Activated CD4-positive, alpha-beta T cell treated with anti-CD3 and anti-CD28 coated beads, Interleukin-2, amount 50 U/mL, for 4 hours (primary cell): ENCODE results near the gene CC2D1A.

Source experiments
- DNase-seq, 2 experiments: peaks; one replicate each; pipeline ENCODE4 v3.0.0-alpha.2; 2020

Gene CC2D1A

DNA sequence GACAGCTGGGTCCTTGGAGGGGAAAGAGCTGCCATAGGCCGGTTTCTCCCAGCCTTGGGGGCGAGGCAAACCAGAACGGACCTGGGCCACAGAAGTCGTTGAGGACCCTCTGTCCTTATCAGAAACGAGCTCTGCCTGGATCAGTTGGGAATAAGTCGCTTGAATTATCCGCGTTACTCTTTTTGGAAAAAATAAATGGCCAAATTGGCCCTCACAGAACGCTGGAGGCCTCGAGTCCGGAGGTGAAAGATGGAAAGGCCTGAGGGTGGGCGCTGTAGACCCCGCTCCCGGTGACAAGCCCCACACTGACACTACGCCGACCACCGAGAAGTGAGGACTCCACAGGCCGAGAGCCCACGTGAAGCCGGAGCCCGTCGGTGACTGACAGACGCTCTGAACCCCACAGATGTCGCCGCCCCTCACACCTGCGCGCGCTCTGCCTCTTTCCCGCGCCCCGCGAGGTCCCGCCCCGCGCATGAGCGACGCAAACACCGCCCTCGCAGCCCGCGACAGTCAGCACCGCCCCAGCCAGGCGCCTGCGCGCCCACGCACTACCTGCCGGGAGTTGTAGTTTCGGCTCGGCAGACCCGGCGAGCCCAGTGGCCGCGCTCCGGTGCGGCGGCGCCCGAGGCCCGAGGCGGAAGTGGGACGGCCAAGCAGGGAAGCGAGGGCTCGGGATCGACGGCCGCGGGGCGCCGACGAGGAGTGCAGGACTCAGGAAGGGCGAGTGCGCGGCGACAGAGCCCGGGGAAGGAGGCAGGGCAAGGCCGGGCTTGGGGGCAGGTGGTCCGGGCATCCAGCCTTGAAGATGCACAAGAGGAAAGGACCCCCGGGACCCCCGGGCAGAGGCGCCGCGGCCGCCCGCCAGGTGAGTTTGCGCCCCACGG is at the start of gene CC2D1A, which contains the start of gene BRME1:
TSS of gene CC2D1A (plus strand) at position 568 of the 887 bp plus-strand sequence. CDS start at position 809, 241 bp downstream.
TSS of gene BRME1 (minus strand) at position 484 of the 887 bp plus-strand sequence. CDS start 1,225 bp downstream, outside the sequence.
- peak; percentile 93 to 94 for DNase-seq

GRCh38 chr19:13856497-13856896 is 49.5 kb upstream of the CC2D1A start:
- no peak for DNase-seq

DNA sequence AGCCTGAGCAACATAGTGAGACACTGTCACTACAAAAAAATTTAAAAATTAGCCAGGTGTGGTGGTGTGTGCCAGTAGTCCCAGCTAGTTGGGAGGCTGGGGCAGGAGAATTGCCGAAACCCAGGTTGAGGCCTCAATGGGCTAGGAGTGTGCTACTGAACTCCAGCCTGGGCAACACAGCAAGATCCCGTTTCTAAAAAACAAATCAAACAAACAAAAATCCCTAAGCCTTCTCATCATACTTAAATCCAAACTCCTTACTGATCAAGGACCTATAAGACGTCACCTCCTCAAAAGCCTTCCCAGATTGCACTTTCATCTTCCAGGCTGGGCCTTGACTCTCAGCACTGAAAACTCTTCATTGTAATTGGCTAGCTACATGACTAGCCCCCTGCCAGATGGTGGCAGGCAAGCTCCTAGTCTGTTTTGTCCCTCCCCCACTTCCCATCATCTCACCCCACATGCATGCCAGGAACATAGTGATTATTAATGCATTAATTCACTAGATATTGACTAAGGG is 46.6 kb upstream of the CC2D1A start:
- no peak for DNase-seq

- no peak for DNase-seq
Observed at GRCh38 chr19:13860679-13861391, 45.2 kb upstream of the CC2D1A start.

DNA sequence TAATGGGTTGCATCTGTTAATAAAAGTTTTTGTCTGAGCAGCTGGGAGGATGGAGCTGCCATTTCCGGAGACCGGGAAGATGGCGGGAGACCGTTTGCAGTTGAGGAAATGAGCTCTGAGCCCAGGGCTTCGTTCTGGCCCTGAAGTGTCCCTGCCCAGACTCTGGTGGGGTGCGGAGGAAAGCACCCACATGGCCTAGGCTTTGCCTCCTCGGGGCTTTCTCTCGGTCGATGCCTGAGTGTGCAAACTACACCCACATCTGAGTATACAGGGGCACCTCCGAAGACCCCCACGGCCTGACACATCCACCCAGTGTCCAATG is 44.6 kb upstream of the CC2D1A start:
- no peak for DNase-seq

GRCh38 chr19:13861714-13862531 is 44.1 kb upstream of the CC2D1A start:
- peak; percentile 83 to 84 for DNase-seq

- no peak for DNase-seq
Observed at GRCh38 chr19:13864046-13864666, 41.8 kb upstream of the CC2D1A start.

- DNase-seq, result no peak
Observed at GRCh38 chr19:13864667-13865570, 41.1 kb upstream of the CC2D1A start.

GRCh38 chr19:13865571-13866462 is 40.2 kb upstream of the CC2D1A start:
- no peak for DNase-seq

DNA sequence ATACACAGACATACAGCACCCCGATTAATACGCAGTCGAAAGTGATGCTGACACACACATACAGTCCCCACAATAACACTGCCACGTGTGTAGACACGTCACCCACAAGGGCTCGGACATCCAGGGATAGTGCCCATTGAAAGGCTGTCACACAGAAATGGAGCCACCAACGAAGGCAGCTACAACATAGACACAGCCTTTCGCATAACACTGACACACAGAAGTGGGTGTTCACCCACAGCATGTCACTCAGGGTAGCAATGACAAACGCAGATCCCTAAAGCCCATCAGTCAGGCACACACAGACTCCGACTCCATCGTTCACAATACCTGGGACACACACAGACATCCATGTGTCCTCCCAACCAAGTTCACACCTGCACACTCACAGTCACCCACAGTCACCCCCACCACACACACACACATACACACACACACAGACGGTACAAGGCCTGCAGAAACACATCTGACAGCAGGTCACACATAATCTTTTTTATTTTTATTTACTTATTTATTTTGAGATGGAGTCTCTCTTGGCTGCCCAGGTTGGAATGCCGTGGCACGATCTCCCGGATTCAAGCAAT is 39.4 kb upstream of the CC2D1A start:
- DNase-seq, result no peak

- DNase-seq, result no peak
Observed at GRCh38 chr19:13868663-13869062, 37.3 kb upstream of the CC2D1A start.

GRCh38 chr19:13869281-13869680 is 36.7 kb upstream of the CC2D1A start:
- DNase-seq, result no peak

- no peak for DNase-seq
Observed at GRCh38 chr19:13870873-13871272, 35.1 kb upstream of the CC2D1A start.

GRCh38 chr19:13872339-13872694 is 33.7 kb upstream of the CC2D1A start:
- DNase-seq, result no peak

- no peak for DNase-seq
Observed at GRCh38 chr19:13872695-13873389, 33.2 kb upstream of the CC2D1A start.

DNA sequence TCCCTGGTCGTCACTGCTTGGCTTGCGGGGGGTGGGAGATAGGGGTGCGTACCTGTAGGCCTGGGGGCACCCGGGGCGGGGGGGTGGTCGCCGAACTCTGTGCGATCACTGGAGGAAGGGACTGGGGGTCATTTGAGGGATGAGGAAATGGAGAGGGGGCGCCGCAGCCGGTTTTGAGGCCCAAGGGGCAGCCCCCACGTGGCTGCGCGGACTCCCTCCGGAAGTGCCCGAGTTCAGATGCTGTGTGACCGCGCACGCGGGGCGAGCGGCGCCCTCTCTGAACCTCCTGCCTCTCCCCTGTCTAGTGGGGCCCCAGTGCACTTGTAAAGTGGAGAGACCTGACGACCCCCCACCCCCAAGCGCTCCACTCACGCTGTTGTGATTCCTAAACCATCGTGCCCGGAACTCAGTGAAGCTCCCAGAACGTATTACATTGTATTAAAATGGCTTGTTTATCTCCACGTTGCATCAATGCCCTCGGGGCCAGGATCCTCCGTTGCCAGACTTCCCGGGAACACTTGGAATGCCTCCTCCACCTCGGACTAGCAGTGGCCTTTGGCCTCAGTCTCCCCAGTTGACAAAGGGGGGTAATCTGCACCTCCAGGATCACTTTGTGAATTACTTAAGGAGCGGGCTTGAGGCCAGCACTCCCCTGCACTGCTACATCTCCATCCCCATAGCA is 32.0 kb upstream of the CC2D1A start:
- no peak for DNase-seq

- DNase-seq, result no peak
Observed at GRCh38 chr19:13875824-13876223, 30.2 kb upstream of the CC2D1A start.

DNA sequence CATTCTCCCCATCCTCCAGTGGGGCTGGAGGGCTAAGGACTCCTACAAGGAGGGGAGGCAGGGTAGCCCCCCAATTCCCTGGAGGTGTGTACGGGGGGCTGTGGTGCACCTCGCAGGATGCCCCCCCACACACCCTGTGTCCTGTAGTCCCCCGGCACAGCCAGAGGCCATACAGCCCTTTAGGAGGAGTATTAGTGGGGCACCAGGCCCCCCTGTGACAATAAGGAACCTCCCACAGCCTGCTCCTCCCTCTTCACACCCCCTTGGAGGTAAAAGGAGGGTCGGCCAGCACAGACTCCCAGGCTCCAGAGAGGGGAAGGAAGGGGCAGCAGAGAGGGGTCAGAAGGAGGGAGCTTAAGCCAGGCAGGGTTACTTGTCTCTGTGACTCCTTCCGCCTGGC is 29.2 kb upstream of the CC2D1A start, which contains the start of gene NANOS3:
TSS of gene NANOS3 (plus strand) at position 301 of the 400 bp plus-strand sequence. CDS start 115 bp downstream, outside the sequence.
- no peak for DNase-seq

GRCh38 chr19:13877303-13877702 is 28.7 kb upstream of the CC2D1A start:
- no peak for DNase-seq
